ENCODE measurements around the gene FNTB. TPM values are rescaled to one million over a fixed set of nuclear protein-coding genes. Genes with fewer than 3 reads are reported as not detected.

The FNTB gene
- total RNA-seq, 4 donors from 2014 or later: 40.6 to 44.6 (median 43.2) TPM

- H3K27ac ChIP-seq: no peak overlapping the region
- no peaks in the 10 kb centered on the region for H3K27me3 ChIP-seq
- peaks cover 15% of the 10 kb centered on the region for H3K4me1 ChIP-seq
- WGBS: 84% methylated on average over 4 of the region's 4 CpGs
- no peak for TF ChIP-seq POLR2A (IDR thresholded peaks at IDR 0.05)
- no peak for TF ChIP-seq EP300 (IDR thresholded peaks at IDR 0.05)
- no peak for TF ChIP-seq POLR2AphosphoS5 (IDR thresholded peaks at IDR 0.05)
- no peak for TF ChIP-seq CTCF (IDR thresholded peaks at IDR 0.05)
- peaks cover 36% of the 10 kb centered on the region for H3K36me3 ChIP-seq
- H3K9me3 ChIP-seq: no peaks in the 10 kb centered on the region
- H3K4me3 ChIP-seq: no peak overlapping the region
- no peak for DNase-seq (ENCODE audit: low spot score in 2 of 2)
These were observed 41.8 kb upstream of the FNTB start for GRCh38 chr14:64944861-64945260.

- 92% methylated on average over 12 of the region's 12 CpGs for WGBS
- DNase-seq (ENCODE audit: low spot score in 2 of 2): no peak
- Histone ChIP-seq H3K9me3 (no peaks in the 10 kb centered on the region), H3K36me3 (peaks cover 31% of the 10 kb centered on the region), H3K4me3 (no peak overlapping the region), H3K4me1 (peaks cover 15% of the 10 kb centered on the region), H3K27ac (no peak overlapping the region), H3K27me3 (no peaks in the 10 kb centered on the region)
- no peak for TF ChIP-seq EP300 (IDR thresholded peaks at IDR 0.05)
- TF ChIP-seq CTCF (IDR thresholded peaks at IDR 0.05): no peak
- no peak for TF ChIP-seq POLR2A (IDR thresholded peaks at IDR 0.05)
- TF ChIP-seq POLR2AphosphoS5 (IDR thresholded peaks at IDR 0.05): no peak
These were observed 41.1 kb upstream of the FNTB start for GRCh38 chr14:64945431-64946178.

GRCh38 chr14:64946310-64947045 lies 40.2 kb upstream of the FNTB start:
- peaks cover 15% of the 10 kb centered on the region for H3K4me1 ChIP-seq
- TF ChIP-seq EP300 (IDR thresholded peaks at IDR 0.05) (no peak), POLR2AphosphoS5 (IDR thresholded peaks at IDR 0.05) (no peak)
- no peak overlapping the region for H3K27ac ChIP-seq
- H3K27me3 ChIP-seq: no peaks in the 10 kb centered on the region
- H3K4me3 ChIP-seq: no peak overlapping the region
- H3K36me3 ChIP-seq: peaks cover 35% of the 10 kb centered on the region
- no peak for DNase-seq (ENCODE audit: low spot score in 2 of 2)
- no peaks in the 10 kb centered on the region for H3K9me3 ChIP-seq
- WGBS: 80% methylated on average over 6 of the region's 6 CpGs

- TF ChIP-seq POLR2A (IDR thresholded peaks at IDR 0.05) (no peak), CTCF (IDR thresholded peaks at IDR 0.05) (no peak), POLR2AphosphoS5 (IDR thresholded peaks at IDR 0.05) (no peak), EP300 (IDR thresholded peaks at IDR 0.05) (no peak)
- Histone ChIP-seq H3K36me3 (peaks cover 30% of the 10 kb centered on the region), H3K9me3 (no peaks in the 10 kb centered on the region), H3K4me1 (peaks cover 9% of the 10 kb centered on the region), H3K27me3 (no peaks in the 10 kb centered on the region), H3K27ac (no peak overlapping the region), H3K4me3 (no peak overlapping the region)
- 82% methylated on average over 21 of the region's 28 CpGs for WGBS
- peak in 1 of 2 donors; percentile 48 for DNase-seq (ENCODE audit: low spot score in 2 of 2)
These were observed 38.7 kb upstream of the FNTB start for GRCh38 chr14:64947710-64948611.

GRCh38 chr14:64948612-64949210 lies 38.0 kb upstream of the FNTB start:
- H3K27me3 ChIP-seq: no peaks in the 10 kb centered on the region
- DNase-seq (ENCODE audit: low spot score in 2 of 2): peak; percentile 32 to 42
- TF ChIP-seq POLR2AphosphoS5 (IDR thresholded peaks at IDR 0.05) (no peak), POLR2A (IDR thresholded peaks at IDR 0.05) (no peak), EP300 (IDR thresholded peaks at IDR 0.05) (no peak), CTCF (IDR thresholded peaks at IDR 0.05) (no peak)
- peaks cover 26% of the 10 kb centered on the region for H3K36me3 ChIP-seq
- 84% methylated on average over 4 of the region's 8 CpGs for WGBS
- H3K4me3 ChIP-seq: no peak overlapping the region
- H3K27ac ChIP-seq: no peak overlapping the region
- no peaks in the 10 kb centered on the region for H3K9me3 ChIP-seq
- peaks cover 3% of the 10 kb centered on the region for H3K4me1 ChIP-seq

All from suprapubic skin (tissue), 4 donors.